ENCODE measurements around the gene IFNGR2. TPM values are rescaled to one million over a fixed set of nuclear protein-coding genes. Genes with fewer than 3 reads are reported as not detected.

IFNGR2 gene
- total and polyA plus RNA-seq, 2 donors (not counting 1 experiment from before 2014, with no cell fraction given) = 50.7 to 57.6 TPM

- peak overlapping the region in 3 of 4 experiments; percentile 19 to 73 (median 30) for H3K4me3 ChIP-seq (replicated peaks in 1 of 4; ENCODE audit: control extremely low read depth in 1 of 4, insufficient read depth in 1 of 4, low read depth in 3 of 4, low read length in 4 of 4)
- H3K4me2 ChIP-seq (ENCODE audit: extremely low read depth, insufficient read depth, low read length) = peak overlapping the region; percentile 52
- peaks cover 28% of the 10 kb centered on the region for H3K79me2 ChIP-seq (ENCODE audit: control insufficient read depth, insufficient read depth, low read length)
- H3K4me1 ChIP-seq (ENCODE audit: control insufficient read depth, extremely low read depth, insufficient read depth, low read length) = no peaks in the 10 kb centered on the region
- peak overlapping the region; percentile 13 for H3K27ac ChIP-seq (ENCODE audit: insufficient read depth, low read length)
- no peaks in the 10 kb centered on the region for H3K36me3 ChIP-seq (ENCODE audit: control insufficient read depth, insufficient read depth, low read length)
- peak overlapping the region; percentile 50 for H3K9ac ChIP-seq (ENCODE audit: insufficient read depth, low read length)
- peak; percentile 60 to 78 for DNase-seq (ENCODE audit: low read depth in 2 of 2)
- H2AFZ ChIP-seq (ENCODE audit: low read length) = peak overlapping the region; percentile 19
- no peaks in the 10 kb centered on the region for H3K27me3 ChIP-seq (ENCODE audit: control insufficient read depth, insufficient read depth, low read length)
- no peaks in the 10 kb centered on the region for H4K20me1 ChIP-seq (ENCODE audit: control insufficient read depth, extremely low read depth, insufficient read depth, low read length)
- TF ChIP-seq, protein P1, sequence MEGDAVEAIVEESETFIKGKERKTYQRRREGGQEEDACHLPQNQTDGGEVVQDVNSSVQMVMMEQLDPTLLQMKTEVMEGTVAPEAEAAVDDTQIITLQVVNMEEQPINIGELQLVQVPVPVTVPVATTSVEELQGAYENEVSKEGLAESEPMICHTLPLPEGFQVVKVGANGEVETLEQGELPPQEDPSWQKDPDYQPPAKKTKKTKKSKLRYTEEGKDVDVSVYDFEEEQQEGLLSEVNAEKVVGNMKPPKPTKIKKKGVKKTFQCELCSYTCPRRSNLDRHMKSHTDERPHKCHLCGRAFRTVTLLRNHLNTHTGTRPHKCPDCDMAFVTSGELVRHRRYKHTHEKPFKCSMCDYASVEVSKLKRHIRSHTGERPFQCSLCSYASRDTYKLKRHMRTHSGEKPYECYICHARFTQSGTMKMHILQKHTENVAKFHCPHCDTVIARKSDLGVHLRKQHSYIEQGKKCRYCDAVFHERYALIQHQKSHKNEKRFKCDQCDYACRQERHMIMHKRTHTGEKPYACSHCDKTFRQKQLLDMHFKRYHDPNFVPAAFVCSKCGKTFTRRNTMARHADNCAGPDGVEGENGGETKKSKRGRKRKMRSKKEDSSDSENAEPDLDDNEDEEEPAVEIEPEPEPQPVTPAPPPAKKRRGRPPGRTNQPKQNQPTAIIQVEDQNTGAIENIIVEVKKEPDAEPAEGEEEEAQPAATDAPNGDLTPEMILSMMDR (conservative IDR thresholded peaks at IDR 0.05 in 1 of 2, IDR thresholded peaks at IDR 0.05 in 1 of 2; ENCODE audit: low read depth in 1 of 2, low read length in 2 of 2) = no peak
- no peak for TF ChIP-seq EZH2 (IDR thresholded peaks at IDR 0.05; ENCODE audit: low read length, missing control alignments)
- no peaks in the 10 kb centered on the region for H3K9me3 ChIP-seq (ENCODE audit: control insufficient read depth, insufficient read depth, low read depth, low read length)
Observed at GRCh38 chr21:33402001-33402979, 923 bp upstream of the IFNGR2 start.

GRCh38 chr21:33403786-33404585 is 773 bp downstream of the IFNGR2 start:
- H3K9me3 ChIP-seq (ENCODE audit: control insufficient read depth, insufficient read depth, low read depth, low read length) = no peaks in the 10 kb centered on the region
- peak overlapping the region; percentile 83 for H3K9ac ChIP-seq (ENCODE audit: insufficient read depth, low read length)
- peak overlapping the region; percentile 67 to 92 (median 76) for H3K4me3 ChIP-seq (replicated peaks in 1 of 4; ENCODE audit: control extremely low read depth in 1 of 4, insufficient read depth in 1 of 4, low read depth in 3 of 4, low read length in 4 of 4)
- TF ChIP-seq, protein P1 (conservative IDR thresholded peaks at IDR 0.05 in 1 of 2, IDR thresholded peaks at IDR 0.05 in 1 of 2; ENCODE audit: low read depth in 1 of 2, low read length in 2 of 2) = no peak
- TF ChIP-seq EZH2 (IDR thresholded peaks at IDR 0.05; ENCODE audit: low read length, missing control alignments) = no peak
- no peaks in the 10 kb centered on the region for H4K20me1 ChIP-seq (ENCODE audit: control insufficient read depth, extremely low read depth, insufficient read depth, low read length)
- H3K27me3 ChIP-seq (ENCODE audit: control insufficient read depth, insufficient read depth, low read length) = no peaks in the 10 kb centered on the region
- H3K79me2 ChIP-seq (ENCODE audit: control insufficient read depth, insufficient read depth, low read length) = peaks cover 38% of the 10 kb centered on the region
- H3K27ac ChIP-seq (ENCODE audit: insufficient read depth, low read length) = peak overlapping the region; percentile 81
- peak overlapping the region; percentile 73 for H3K4me2 ChIP-seq (ENCODE audit: extremely low read depth, insufficient read depth, low read length)
- peak overlapping the region; percentile 4 for H2AFZ ChIP-seq (ENCODE audit: low read length)
- peak; percentile 48 to 58 for DNase-seq (ENCODE audit: low read depth in 2 of 2)
- no peaks in the 10 kb centered on the region for H3K4me1 ChIP-seq (ENCODE audit: control insufficient read depth, extremely low read depth, insufficient read depth, low read length)
- no peaks in the 10 kb centered on the region for H3K36me3 ChIP-seq (ENCODE audit: control insufficient read depth, insufficient read depth, low read length)

- H3K36me3 ChIP-seq (ENCODE audit: control insufficient read depth, insufficient read depth, low read length) = peaks cover under 1% of the 10 kb centered on the region
- H3K9ac ChIP-seq (ENCODE audit: insufficient read depth, low read length) = no peak overlapping the region
- H3K4me2 ChIP-seq (ENCODE audit: extremely low read depth, insufficient read depth, low read length) = no peak overlapping the region
Observed at GRCh38 chr21:33406493-33406892, 3.3 kb downstream of the IFNGR2 start.

More at GRCh38 chr21:33406493-33406892, 3.3 kb downstream of the IFNGR2 start:
- no peaks in the 10 kb centered on the region for H3K4me1 ChIP-seq (ENCODE audit: control insufficient read depth, extremely low read depth, insufficient read depth, low read length)
- H3K79me2 ChIP-seq (ENCODE audit: control insufficient read depth, insufficient read depth, low read length) = peaks cover 47% of the 10 kb centered on the region
- no peaks in the 10 kb centered on the region for H4K20me1 ChIP-seq (ENCODE audit: control insufficient read depth, extremely low read depth, insufficient read depth, low read length)
- no peaks in the 10 kb centered on the region for H3K27me3 ChIP-seq (ENCODE audit: control insufficient read depth, insufficient read depth, low read length)
- no peak overlapping the region for H3K4me3 ChIP-seq (replicated peaks in 1 of 4; ENCODE audit: control extremely low read depth in 1 of 4, insufficient read depth in 1 of 4, low read depth in 3 of 4, low read length in 4 of 4)
- H3K27ac ChIP-seq (ENCODE audit: insufficient read depth, low read length) = no peak overlapping the region
- H3K9me3 ChIP-seq (ENCODE audit: control insufficient read depth, insufficient read depth, low read depth, low read length) = no peaks in the 10 kb centered on the region
- DNase-seq (ENCODE audit: low read depth in 2 of 2) = no peak
- TF ChIP-seq EZH2 (IDR thresholded peaks at IDR 0.05; ENCODE audit: low read length, missing control alignments) = no peak
- TF ChIP-seq, protein P1 (conservative IDR thresholded peaks at IDR 0.05 in 1 of 2, IDR thresholded peaks at IDR 0.05 in 1 of 2; ENCODE audit: low read depth in 1 of 2, low read length in 2 of 2) = no peak
- H2AFZ ChIP-seq (ENCODE audit: low read length) = no peak overlapping the region
